Measurements from ENCODE around the gene ASPSCR1.

GRCh38 chr17:82007495-82008257, 30.2 kb downstream of the ASPSCR1 start:
- TF ChIP-seq, protein P1, sequence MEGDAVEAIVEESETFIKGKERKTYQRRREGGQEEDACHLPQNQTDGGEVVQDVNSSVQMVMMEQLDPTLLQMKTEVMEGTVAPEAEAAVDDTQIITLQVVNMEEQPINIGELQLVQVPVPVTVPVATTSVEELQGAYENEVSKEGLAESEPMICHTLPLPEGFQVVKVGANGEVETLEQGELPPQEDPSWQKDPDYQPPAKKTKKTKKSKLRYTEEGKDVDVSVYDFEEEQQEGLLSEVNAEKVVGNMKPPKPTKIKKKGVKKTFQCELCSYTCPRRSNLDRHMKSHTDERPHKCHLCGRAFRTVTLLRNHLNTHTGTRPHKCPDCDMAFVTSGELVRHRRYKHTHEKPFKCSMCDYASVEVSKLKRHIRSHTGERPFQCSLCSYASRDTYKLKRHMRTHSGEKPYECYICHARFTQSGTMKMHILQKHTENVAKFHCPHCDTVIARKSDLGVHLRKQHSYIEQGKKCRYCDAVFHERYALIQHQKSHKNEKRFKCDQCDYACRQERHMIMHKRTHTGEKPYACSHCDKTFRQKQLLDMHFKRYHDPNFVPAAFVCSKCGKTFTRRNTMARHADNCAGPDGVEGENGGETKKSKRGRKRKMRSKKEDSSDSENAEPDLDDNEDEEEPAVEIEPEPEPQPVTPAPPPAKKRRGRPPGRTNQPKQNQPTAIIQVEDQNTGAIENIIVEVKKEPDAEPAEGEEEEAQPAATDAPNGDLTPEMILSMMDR (IDR thresholded peaks at IDR 0.05), result no peak
- TF ChIP-seq POLR2AphosphoS5 (IDR thresholded peaks at IDR 0.05) (no peak), POLR2A (IDR thresholded peaks at IDR 0.05) (no peak), EP300 (IDR thresholded peaks at IDR 0.05) (no peak)

All from upper lobe of left lung (tissue), 4 donors.